Neural crest cell (in vitro differentiated cells): ENCODE measurements around the gene SLC11A2. TPM values are rescaled to one million over a fixed set of nuclear protein-coding genes. Genes with fewer than 3 reads are reported as not detected.
A peak's percentile ranks its signal among the peaks of the same experiment; 100 is the strongest.

Source experiments
- DNase-seq: peaks from one replicate; pipeline ENCODE4 v3.0.0; 2021; ENCODE audit warnings: low read depth, mixed read lengths, low spot score
- H3K27ac Mint-ChIP-seq: one replicate; pipeline ENCODE4 v1.8.0; 2021; ENCODE audit warnings: mild to moderate bottlenecking, mixed read lengths; ENCODE audit not compliant: unreplicated experiment
- H3K27me3 Mint-ChIP-seq: 2 replicates; pipeline ENCODE4 v1.8.0; 2021; ENCODE audit warnings: low read depth, mild to moderate bottlenecking, mixed read lengths
- H3K36me3 Mint-ChIP-seq: 2 replicates; pipeline ENCODE4 v1.8.0; 2021; ENCODE audit warnings: low read depth, mild to moderate bottlenecking, mixed read lengths
- H3K4me1 Mint-ChIP-seq: 2 replicates; pipeline ENCODE4 v1.8.0; 2021; ENCODE audit warnings: mixed read lengths
- H3K4me3 Mint-ChIP-seq: one replicate; pipeline ENCODE4 v1.8.0; 2021; ENCODE audit warnings: mild to moderate bottlenecking, mixed read lengths
- H3K9me3 Mint-ChIP-seq: 2 replicates; pipeline ENCODE4 v1.8.0; 2021; ENCODE audit warnings: mixed read lengths
- total RNA-seq: library from RNA; stranded (reverse); gene quantifications from 2 replicates; pipeline ENCODE4 v1.2.1, GENCODE V29; 2021
- TF ChIP-seq, protein P1 (sequence below): fragments of 200-600 bp; sonication (generic); conservative IDR thresholded peaks from 2 replicates; pipeline ENCODE4 v1.5.0; 2021; ENCODE audit warnings: antibody characterized with exemption, mild to moderate bottlenecking

SLC11A2 gene
- total RNA-seq, 1 donor from 2014 or later = 51.4 TPM

DNA sequence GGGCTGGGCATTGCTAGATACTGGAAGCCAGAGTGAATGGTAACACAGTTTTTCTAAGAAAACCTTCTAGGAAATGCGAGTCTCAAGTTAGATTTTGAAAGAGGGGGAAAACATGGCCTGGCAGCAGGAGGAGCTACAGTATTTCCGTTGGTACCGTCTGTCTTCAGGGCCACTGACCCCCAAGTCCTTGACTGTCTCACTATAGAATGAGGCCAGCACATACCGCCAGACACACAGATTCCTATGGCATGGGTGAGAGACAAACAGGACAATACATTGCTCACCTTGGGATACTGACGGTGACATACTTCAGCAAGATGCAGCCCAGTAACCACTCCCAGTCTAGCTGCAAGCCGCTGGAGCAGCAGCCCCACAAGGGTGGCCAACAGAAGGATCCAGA, 21.7 kb downstream of the SLC11A2 start:
- Mint-ChIP-seq H3K4me3 (no peak overlapping the region), H3K36me3 (peaks cover 17% of the 10 kb centered on the region), H3K27me3 (no peaks in the 10 kb centered on the region), H3K4me1 (peaks cover 28% of the 10 kb centered on the region), H3K9me3 (no peaks in the 10 kb centered on the region), H3K27ac (no peak overlapping the region)
- TF ChIP-seq, protein P1, sequence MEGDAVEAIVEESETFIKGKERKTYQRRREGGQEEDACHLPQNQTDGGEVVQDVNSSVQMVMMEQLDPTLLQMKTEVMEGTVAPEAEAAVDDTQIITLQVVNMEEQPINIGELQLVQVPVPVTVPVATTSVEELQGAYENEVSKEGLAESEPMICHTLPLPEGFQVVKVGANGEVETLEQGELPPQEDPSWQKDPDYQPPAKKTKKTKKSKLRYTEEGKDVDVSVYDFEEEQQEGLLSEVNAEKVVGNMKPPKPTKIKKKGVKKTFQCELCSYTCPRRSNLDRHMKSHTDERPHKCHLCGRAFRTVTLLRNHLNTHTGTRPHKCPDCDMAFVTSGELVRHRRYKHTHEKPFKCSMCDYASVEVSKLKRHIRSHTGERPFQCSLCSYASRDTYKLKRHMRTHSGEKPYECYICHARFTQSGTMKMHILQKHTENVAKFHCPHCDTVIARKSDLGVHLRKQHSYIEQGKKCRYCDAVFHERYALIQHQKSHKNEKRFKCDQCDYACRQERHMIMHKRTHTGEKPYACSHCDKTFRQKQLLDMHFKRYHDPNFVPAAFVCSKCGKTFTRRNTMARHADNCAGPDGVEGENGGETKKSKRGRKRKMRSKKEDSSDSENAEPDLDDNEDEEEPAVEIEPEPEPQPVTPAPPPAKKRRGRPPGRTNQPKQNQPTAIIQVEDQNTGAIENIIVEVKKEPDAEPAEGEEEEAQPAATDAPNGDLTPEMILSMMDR = no peak
- DNase-seq = no peak

- H3K9me3 Mint-ChIP-seq = no peaks in the 10 kb centered on the region
- no peaks in the 10 kb centered on the region for H3K27me3 Mint-ChIP-seq
- DNase-seq = no peak
- H3K4me3 Mint-ChIP-seq = no peak overlapping the region
- H3K36me3 Mint-ChIP-seq = peaks cover 15% of the 10 kb centered on the region
- no peak overlapping the region for H3K27ac Mint-ChIP-seq
- H3K4me1 Mint-ChIP-seq = peaks cover 19% of the 10 kb centered on the region
- TF ChIP-seq, protein P1 = no peak
Measured at GRCh38 chr12:51001799-51002198, 24.4 kb downstream of the SLC11A2 start.

- H3K27me3 Mint-ChIP-seq = no peaks in the 10 kb centered on the region
- no peaks in the 10 kb centered on the region for H3K9me3 Mint-ChIP-seq
- H3K27ac Mint-ChIP-seq = no peak overlapping the region
- DNase-seq = no peak
- TF ChIP-seq, protein P1 = no peak
- peaks cover 15% of the 10 kb centered on the region for H3K36me3 Mint-ChIP-seq
- H3K4me1 Mint-ChIP-seq = peaks cover 15% of the 10 kb centered on the region
- H3K4me3 Mint-ChIP-seq = no peak overlapping the region
Measured at GRCh38 chr12:51000245-51000644, 25.9 kb downstream of the SLC11A2 start.

- Mint-ChIP-seq H3K4me1 (peaks cover 4% of the 10 kb centered on the region), H3K27ac (peak overlapping the region; percentile 46), H3K4me3 (no peak overlapping the region), H3K9me3 (no peaks in the 10 kb centered on the region), H3K36me3 (peaks cover 18% of the 10 kb centered on the region), H3K27me3 (no peaks in the 10 kb centered on the region)
- DNase-seq = no peak
- TF ChIP-seq, protein P1 = no peak
Measured at GRCh38 chr12:50999093-50999492, 27.1 kb downstream of the SLC11A2 start.

- Mint-ChIP-seq H3K36me3 (peaks cover 13% of the 10 kb centered on the region), H3K27ac (no peak overlapping the region), H3K4me1 (no peaks in the 10 kb centered on the region), H3K27me3 (no peaks in the 10 kb centered on the region), H3K4me3 (no peak overlapping the region), H3K9me3 (no peaks in the 10 kb centered on the region)
- DNase-seq = no peak
- TF ChIP-seq, protein P1 = no peak
Measured at GRCh38 chr12:50992819-50993218, 33.4 kb downstream of the SLC11A2 start.

DNA sequence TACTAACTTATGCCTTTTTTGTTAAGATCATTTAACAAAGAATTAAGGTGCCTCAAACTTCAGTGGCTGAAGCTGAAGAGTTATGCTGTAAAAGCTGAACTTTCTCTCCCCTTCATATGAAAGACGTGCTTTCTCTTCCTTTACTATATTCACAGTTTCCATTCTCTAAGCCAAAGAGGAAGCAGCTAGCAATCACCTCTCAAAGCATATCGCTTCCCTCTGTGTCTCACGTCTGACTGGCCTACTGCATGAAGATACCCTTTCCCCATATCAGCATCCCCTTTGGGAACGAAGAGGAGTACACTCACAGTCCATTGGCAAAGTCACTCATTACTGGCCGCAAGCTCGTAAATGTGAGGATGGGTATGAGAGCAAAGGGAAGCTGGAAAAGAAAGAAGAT, 34.9 kb downstream of the SLC11A2 start:
- peaks cover 13% of the 10 kb centered on the region for H3K36me3 Mint-ChIP-seq

More for the DNA sequence above, 34.9 kb downstream of the SLC11A2 start:
- TF ChIP-seq, protein P1 = no peak
- H3K4me1 Mint-ChIP-seq = peaks cover 7% of the 10 kb centered on the region
- H3K27ac Mint-ChIP-seq = no peak overlapping the region
- no peak for DNase-seq
- H3K9me3 Mint-ChIP-seq = no peaks in the 10 kb centered on the region
- H3K27me3 Mint-ChIP-seq = no peaks in the 10 kb centered on the region
- no peak overlapping the region for H3K4me3 Mint-ChIP-seq
